HCT116 (cell line): ENCODE results near the gene SCO1. TPM values are rescaled to one million over a fixed set of nuclear protein-coding genes. Genes with fewer than 3 reads are reported as not detected.

Experiments used
- ATAC-seq: fragments of 200-7000 bp; cut with Tn5 transposase; 2 replicates; pipeline ENCODE4 v1.9.1; 2020; ENCODE audit warnings: mild to moderate bottlenecking, moderate library complexity
- BruUV-seq: library from RNA; stranded (reverse); fragments of 400-500 nt; replicated peaks from 2 replicates; lab custom pipeline; 2021; lab: Mats Ljungman, UMichigan
- CTCF ChIA-PET: fragments of 300-600 bp; sonication (Branson Sonifier 250); formaldehyde crosslinking; loops from one replicate; lab custom pipeline; 2021; ENCODE audit warnings: antibody characterized with exemption; lab: Charles Lee
- POLR2A ChIA-PET: fragments of 300-600, 350-600 bp; sonication (Branson Sonifier 250); formaldehyde crosslinking; loops from one replicate; lab custom pipeline; 2021; ENCODE audit warnings: antibody characterized with exemption; lab: Charles Lee
- RAD21 ChIA-PET, 2 experiments: fragments of 300-600 bp; sonication (Branson Sonifier 250); formaldehyde crosslinking; loops; one replicate each; lab custom pipeline; 2023; ENCODE audit warnings: low total read pairs in 2 of 2; ENCODE audit not compliant: uncharacterized antibody in 2 of 2, unreplicated experiment in 2 of 2, low non-redundant PET in 1 of 2; lab: Charles Lee
- DNase-seq: peaks from one replicate; pipeline ENCODE4 v3.0.0-alpha.2; 2010; ENCODE audit warnings: low read depth, low spot score
- H2AFZ ChIP-seq: fragments of 200-600 bp; shearing (Covaris generic), sonication (generic); 2 replicates; pipeline ENCODE4 v1.6.1; 2017; ENCODE audit warnings: low read depth, mixed run types, mixed read lengths, antibody characterized with exemption, low read length; ENCODE audit not compliant: poor library complexity, severe bottlenecking
- H3K27ac ChIP-seq: 2 replicates; pipeline ENCODE4 v1.5.1; 2012; ENCODE audit warnings: low read depth, low read length
- H3K27me3 ChIP-seq: fragments of 200-600 bp; sonication (generic); 2 replicates; pipeline ENCODE4 v1.6.1; 2016; ENCODE audit warnings: mixed run types, low read length, mixed read lengths; ENCODE audit not compliant: insufficient read depth
- H3K36me3 ChIP-seq, 2 experiments: fragments of 200-500 bp in 1 of 2; fragments of 200-600 bp in 1 of 2; sonication (Bioruptor generic) in 1 of 2; sonication (generic) in 1 of 2; 2 replicates each; pipeline versions ENCODE4 v1.5.1 to v1.6.1; 2014 to 2016; ENCODE audit warnings: low read length in 2 of 2, inconsistent platforms in 1 of 2, mixed read lengths in 1 of 2, mixed run types in 1 of 2; ENCODE audit not compliant: insufficient read depth in 2 of 2, control insufficient read depth in 1 of 2
- H3K4me1 ChIP-seq, 2 experiments: fragments of 200-600 bp in 1 of 2; sonication (generic) in 1 of 2; 2 replicates each; pipeline versions ENCODE4 v1.5.1 to v1.6.1; 2012 to 2017; ENCODE audit warnings: low read length in 2 of 2, inconsistent platforms in 1 of 2, mild to moderate bottlenecking in 1 of 2, mixed read lengths in 1 of 2, mixed run types in 1 of 2, moderate library complexity in 1 of 2; ENCODE audit not compliant: insufficient read depth in 2 of 2, control insufficient read depth in 1 of 2
- H3K4me2 ChIP-seq: fragments of 200-600 bp; sonication (generic); 2 replicates; pipeline ENCODE4 v1.6.1; 2017; ENCODE audit warnings: mixed run types, low read length, mixed read lengths
- H3K4me3 ChIP-seq, 2 experiments: fragments of 200-600 bp in 1 of 2; sonication (generic) in 1 of 2; replicated peaks in 1 of 2; 2 replicates each; pipeline ENCODE4 v1.5.1; 2011 to 2016; ENCODE audit warnings: low read length in 2 of 2, control low read depth in 1 of 2, low read depth in 1 of 2, mild to moderate bottlenecking in 1 of 2, mixed read lengths in 1 of 2, mixed run types in 1 of 2
- H3K79me2 ChIP-seq: fragments of 200-600 bp; sonication (generic); 2 replicates; pipeline ENCODE4 v1.6.1; 2017; ENCODE audit warnings: mild to moderate bottlenecking, mixed run types, low read length, moderate library complexity, mixed read lengths; ENCODE audit not compliant: insufficient read depth
- H3K9ac ChIP-seq: fragments of 200-600 bp; sonication (generic); 2 replicates; pipeline ENCODE4 v1.6.1; 2016; ENCODE audit warnings: low read length, mixed read lengths
- H3K9me2 ChIP-seq: fragments of 200-600 bp; sonication (generic), shearing (Covaris generic); 2 replicates; pipeline ENCODE4 v1.6.1; 2017; ENCODE audit warnings: mixed run types, mild to moderate bottlenecking, moderate library complexity; ENCODE audit not compliant: insufficient read depth
- H3K9me3 ChIP-seq, 2 experiments: fragments of 200-500 bp in 1 of 2; fragments of 200-600 bp in 1 of 2; sonication (Bioruptor generic) in 1 of 2; sonication (generic) in 1 of 2; 2 replicates each; pipeline ENCODE4 v1.6.1; 2014 to 2017; ENCODE audit warnings: low read length in 2 of 2, mixed read lengths in 2 of 2, inconsistent platforms in 1 of 2, low read depth in 1 of 2, mild to moderate bottlenecking in 1 of 2, mixed run types in 1 of 2, moderate library complexity in 1 of 2; ENCODE audit not compliant: control insufficient read depth in 1 of 2, insufficient read depth in 1 of 2
- H4K20me1 ChIP-seq: fragments of 200-600 bp; sonication (generic), shearing (Covaris generic); 2 replicates; pipeline ENCODE4 v1.6.1; 2017; ENCODE audit warnings: mixed run types, mild to moderate bottlenecking, moderate library complexity; ENCODE audit not compliant: insufficient read depth
- CBX3 ChIP-seq: IDR thresholded peaks from 2 replicates; pipeline ENCODE4 v1.6.1; 2012; ENCODE audit warnings: low read depth
- CEBPB ChIP-seq: IDR thresholded peaks from 2 replicates; pipeline ENCODE4 v1.6.1; 2012; ENCODE audit warnings: low read depth
- EGR1 ChIP-seq: IDR thresholded peaks from 2 replicates; pipeline ENCODE4 v1.6.1; 2012; ENCODE audit warnings: low read depth
- EZH2 ChIP-seq: fragments of 200-600 bp; sonication (generic); IDR thresholded peaks from 2 replicates; pipeline ENCODE4 v1.6.1; 2017; ENCODE audit warnings: antibody characterized with exemption, mixed run types
- EZH2phosphoT487 ChIP-seq: fragments of 200-600 bp; IDR thresholded peaks from 2 replicates; pipeline ENCODE4 v1.6.1; 2018; ENCODE audit warnings: antibody characterized with exemption, borderline replicate concordance
- FOSL1 ChIP-seq: IDR thresholded peaks from 2 replicates; pipeline ENCODE4 v1.6.1; 2012; ENCODE audit warnings: low read depth
- JUND ChIP-seq: IDR thresholded peaks from 2 replicates; pipeline ENCODE4 v1.6.1; 2012
- RAD21 ChIP-seq: IDR thresholded peaks from 2 replicates; pipeline ENCODE4 v1.6.1; 2012; ENCODE audit warnings: low read depth, mild to moderate bottlenecking
- SIN3A ChIP-seq: IDR thresholded peaks from 2 replicates; pipeline ENCODE4 v1.6.1; 2012; ENCODE audit warnings: low read depth
- SP1 ChIP-seq: IDR thresholded peaks from 2 replicates; pipeline ENCODE4 v1.6.1; 2012; ENCODE audit warnings: low read depth
- SRF ChIP-seq: IDR thresholded peaks from 2 replicates; pipeline ENCODE4 v1.6.1; 2012; ENCODE audit warnings: low read depth
- TCF7L2 ChIP-seq: IDR thresholded peaks from 2 replicates; pipeline ENCODE4 v1.7.0; 2011; ENCODE audit warnings: borderline replicate concordance, inconsistent platforms; ENCODE audit not compliant: insufficient read depth, insufficient read length; ENCODE audit errors: extremely low read depth
- ZFX ChIP-seq: fragments of 450-650 bp; IDR thresholded peaks from 2 replicates; pipeline ENCODE4 v1.6.1; 2017
- ZNF274 ChIP-seq: fragments of 200-500 bp; sonication (Bioruptor generic); IDR thresholded peaks from 2 replicates; pipeline ENCODE4 v1.6.1; 2014; ENCODE audit warnings: mild to moderate bottlenecking, low read depth, low read length, inconsistent platforms
- intact Hi-C: fragments of 100-400 bp; cut with micrococcal nuclease; formaldehyde crosslinking; loops from 2 replicates; pipeline ENCODE4 v1.10.0; 2022
- total RNA-seq: library from RNA; stranded (reverse); gene quantifications from one replicate; pipeline ENCODE4 v1.2.1, GENCODE V29; 2021; ENCODE audit not compliant: unreplicated experiment
- TF ChIP-seq, protein P1 (sequence below): IDR thresholded peaks from 2 replicates; pipeline ENCODE4 v1.6.1; 2012
- TF ChIP-seq, protein P2 (sequence below): IDR thresholded peaks from 2 replicates; pipeline ENCODE4 v1.6.1; 2011; ENCODE audit warnings: mild to moderate bottlenecking, low read length, moderate library complexity; ENCODE audit not compliant: insufficient replicate concordance; ENCODE audit errors: extremely low read depth
- TF ChIP-seq, protein P3 (sequence below), 3 experiments: fragments of 200-600 bp in 1 of 3; sonication (generic) in 1 of 3; IDR thresholded peaks in 2 of 3; conservative IDR thresholded peaks in 1 of 3; 2 replicates each; pipeline ENCODE4 v1.5.1; 2012 to 2017; ENCODE audit warnings: low read depth in 2 of 3, low read length in 2 of 3, antibody characterized with exemption in 1 of 3, borderline replicate concordance in 1 of 3, control low read depth in 1 of 3, mild to moderate bottlenecking in 1 of 3, mixed read lengths in 1 of 3, mixed run types in 1 of 3, moderate library complexity in 1 of 3; ENCODE audit not compliant: insufficient read depth in 1 of 3
- TF ChIP-seq, protein P4 (sequence below): IDR thresholded peaks from 2 replicates; pipeline ENCODE4 v1.6.1; 2012; ENCODE audit warnings: low read depth

SCO1 gene
- total RNA-seq, 1 experiment from 2014 or later: 35.8 TPM

DNA sequence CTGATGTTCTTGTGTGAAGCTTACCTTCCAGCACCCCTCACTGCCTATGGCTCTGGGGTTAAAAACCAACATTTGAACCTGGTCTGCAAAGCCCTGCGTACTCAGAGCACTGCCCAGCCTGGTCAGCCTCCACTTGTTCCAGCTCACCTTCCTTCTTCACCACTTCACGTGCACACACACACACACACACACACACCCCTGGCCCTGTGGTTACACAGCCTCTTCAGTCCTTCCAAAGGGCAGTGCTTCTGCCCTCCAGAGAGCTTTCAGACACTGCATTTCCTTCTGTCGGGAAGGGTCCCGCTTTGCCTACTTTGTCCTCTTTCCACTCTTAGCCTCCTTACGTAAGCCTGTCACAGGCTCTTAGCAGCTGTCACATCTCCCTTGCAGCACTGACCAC is 42.1 kb upstream of the SCO1 start (continued):
- TF ChIP-seq, protein P1, sequence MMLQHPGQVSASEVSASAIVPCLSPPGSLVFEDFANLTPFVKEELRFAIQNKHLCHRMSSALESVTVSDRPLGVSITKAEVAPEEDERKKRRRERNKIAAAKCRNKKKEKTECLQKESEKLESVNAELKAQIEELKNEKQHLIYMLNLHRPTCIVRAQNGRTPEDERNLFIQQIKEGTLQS: no peak
- TF ChIP-seq FOSL1: no peak
- TF ChIP-seq SP1: no peak
- TF ChIP-seq ZNF274: no peak

DNA sequence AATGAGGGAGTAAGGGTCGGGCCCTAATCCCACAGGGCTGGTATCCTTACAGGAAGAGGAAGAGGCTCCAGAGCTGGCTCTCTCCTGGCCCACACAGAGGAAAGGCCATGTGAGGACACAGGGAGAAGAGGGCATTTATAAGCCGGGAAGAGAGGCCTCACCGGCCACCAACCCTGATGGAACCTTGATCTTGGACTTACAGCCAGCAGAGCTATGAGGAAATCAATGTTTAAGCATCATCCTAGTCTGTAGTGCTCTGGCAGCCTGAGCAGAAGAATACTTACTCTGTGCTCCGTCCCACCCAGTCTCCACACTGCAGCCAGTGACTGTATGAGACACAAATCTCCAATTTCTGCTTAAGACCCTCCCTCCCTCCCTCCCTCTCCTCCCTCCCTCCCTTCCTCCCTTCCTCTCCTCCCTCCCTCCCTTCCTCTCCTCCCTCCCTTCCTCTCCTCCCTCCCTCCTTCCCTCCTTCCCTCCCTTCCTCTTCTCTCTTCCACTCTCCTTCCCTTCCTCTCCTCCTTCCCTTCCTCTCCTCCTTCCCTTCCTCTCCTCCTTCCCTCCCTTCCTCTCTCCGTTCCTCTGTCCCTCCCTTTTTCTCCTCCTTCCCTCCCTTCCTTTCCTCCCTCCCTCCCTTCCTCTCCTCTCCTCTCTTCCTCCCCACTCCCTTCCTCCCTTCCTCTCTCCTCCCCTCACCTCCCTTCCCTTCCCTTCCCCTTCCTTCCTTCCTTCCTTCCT is 41.4 kb upstream of the SCO1 start:
- no peak overlapping the region for H3K4me2 ChIP-seq
- H3K9me2 ChIP-seq: no peaks in the 10 kb centered on the region
- H4K20me1 ChIP-seq: no peaks in the 10 kb centered on the region
- BruUV-seq: no TSS peak
- DNase-seq (no peak), ATAC-seq (no peak)
- intact Hi-C loops: loop anchor here (5.0 kb wide), 2 partner anchors 904 to 1249 kb away; no protein-coding TSS in a partner anchor
- peaks cover 11% of the 10 kb centered on the region; the same call in 1 of the 2 replicates for H3K27me3 ChIP-seq
- no peak overlapping the region for H3K4me3 ChIP-seq
- H3K27ac ChIP-seq: no peak overlapping the region
- H3K9me3 ChIP-seq: no peaks in the 10 kb centered on the region
- no peaks in the 10 kb centered on the region for H3K36me3 ChIP-seq
- H2AFZ ChIP-seq: no peak overlapping the region
- H3K4me1 ChIP-seq: no peaks in the 10 kb centered on the region
- no peaks in the 10 kb centered on the region for H3K79me2 ChIP-seq
- CTCF ChIA-PET: no interaction called here
- POLR2A ChIA-PET: no interaction called here
- no peak overlapping the region for H3K9ac ChIP-seq
- RAD21 ChIA-PET: no interaction called here
- TF ChIP-seq, protein P2, sequence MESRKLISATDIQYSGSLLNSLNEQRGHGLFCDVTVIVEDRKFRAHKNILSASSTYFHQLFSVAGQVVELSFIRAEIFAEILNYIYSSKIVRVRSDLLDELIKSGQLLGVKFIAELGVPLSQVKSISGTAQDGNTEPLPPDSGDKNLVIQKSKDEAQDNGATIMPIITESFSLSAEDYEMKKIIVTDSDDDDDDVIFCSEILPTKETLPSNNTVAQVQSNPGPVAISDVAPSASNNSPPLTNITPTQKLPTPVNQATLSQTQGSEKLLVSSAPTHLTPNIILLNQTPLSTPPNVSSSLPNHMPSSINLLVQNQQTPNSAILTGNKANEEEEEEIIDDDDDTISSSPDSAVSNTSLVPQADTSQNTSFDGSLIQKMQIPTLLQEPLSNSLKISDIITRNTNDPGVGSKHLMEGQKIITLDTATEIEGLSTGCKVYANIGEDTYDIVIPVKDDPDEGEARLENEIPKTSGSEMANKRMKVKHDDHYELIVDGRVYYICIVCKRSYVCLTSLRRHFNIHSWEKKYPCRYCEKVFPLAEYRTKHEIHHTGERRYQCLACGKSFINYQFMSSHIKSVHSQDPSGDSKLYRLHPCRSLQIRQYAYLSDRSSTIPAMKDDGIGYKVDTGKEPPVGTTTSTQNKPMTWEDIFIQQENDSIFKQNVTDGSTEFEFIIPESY: no peak
- TF ChIP-seq SIN3A (no peak), TCF7L2 (no peak), EZH2phosphoT487 (no peak), FOSL1 (no peak), ZFX (no peak), CEBPB (no peak), JUND (no peak), RAD21 (no peak), CBX3 (no peak), SP1 (no peak), ZNF274 (no peak), EZH2 (no peak), SRF (no peak), EGR1 (no peak)
- TF ChIP-seq, protein P3, sequence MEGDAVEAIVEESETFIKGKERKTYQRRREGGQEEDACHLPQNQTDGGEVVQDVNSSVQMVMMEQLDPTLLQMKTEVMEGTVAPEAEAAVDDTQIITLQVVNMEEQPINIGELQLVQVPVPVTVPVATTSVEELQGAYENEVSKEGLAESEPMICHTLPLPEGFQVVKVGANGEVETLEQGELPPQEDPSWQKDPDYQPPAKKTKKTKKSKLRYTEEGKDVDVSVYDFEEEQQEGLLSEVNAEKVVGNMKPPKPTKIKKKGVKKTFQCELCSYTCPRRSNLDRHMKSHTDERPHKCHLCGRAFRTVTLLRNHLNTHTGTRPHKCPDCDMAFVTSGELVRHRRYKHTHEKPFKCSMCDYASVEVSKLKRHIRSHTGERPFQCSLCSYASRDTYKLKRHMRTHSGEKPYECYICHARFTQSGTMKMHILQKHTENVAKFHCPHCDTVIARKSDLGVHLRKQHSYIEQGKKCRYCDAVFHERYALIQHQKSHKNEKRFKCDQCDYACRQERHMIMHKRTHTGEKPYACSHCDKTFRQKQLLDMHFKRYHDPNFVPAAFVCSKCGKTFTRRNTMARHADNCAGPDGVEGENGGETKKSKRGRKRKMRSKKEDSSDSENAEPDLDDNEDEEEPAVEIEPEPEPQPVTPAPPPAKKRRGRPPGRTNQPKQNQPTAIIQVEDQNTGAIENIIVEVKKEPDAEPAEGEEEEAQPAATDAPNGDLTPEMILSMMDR (IDR thresholded peaks at IDR 0.05 in 2 of 3, conservative IDR thresholded peaks at IDR 0.05 in 1 of 3; ENCODE audit: borderline replicate concordance in 1 of 3, insufficient read depth in 1 of 3, low read depth in 2 of 3, low read length in 2 of 3): no peak
- TF ChIP-seq, protein P4, sequence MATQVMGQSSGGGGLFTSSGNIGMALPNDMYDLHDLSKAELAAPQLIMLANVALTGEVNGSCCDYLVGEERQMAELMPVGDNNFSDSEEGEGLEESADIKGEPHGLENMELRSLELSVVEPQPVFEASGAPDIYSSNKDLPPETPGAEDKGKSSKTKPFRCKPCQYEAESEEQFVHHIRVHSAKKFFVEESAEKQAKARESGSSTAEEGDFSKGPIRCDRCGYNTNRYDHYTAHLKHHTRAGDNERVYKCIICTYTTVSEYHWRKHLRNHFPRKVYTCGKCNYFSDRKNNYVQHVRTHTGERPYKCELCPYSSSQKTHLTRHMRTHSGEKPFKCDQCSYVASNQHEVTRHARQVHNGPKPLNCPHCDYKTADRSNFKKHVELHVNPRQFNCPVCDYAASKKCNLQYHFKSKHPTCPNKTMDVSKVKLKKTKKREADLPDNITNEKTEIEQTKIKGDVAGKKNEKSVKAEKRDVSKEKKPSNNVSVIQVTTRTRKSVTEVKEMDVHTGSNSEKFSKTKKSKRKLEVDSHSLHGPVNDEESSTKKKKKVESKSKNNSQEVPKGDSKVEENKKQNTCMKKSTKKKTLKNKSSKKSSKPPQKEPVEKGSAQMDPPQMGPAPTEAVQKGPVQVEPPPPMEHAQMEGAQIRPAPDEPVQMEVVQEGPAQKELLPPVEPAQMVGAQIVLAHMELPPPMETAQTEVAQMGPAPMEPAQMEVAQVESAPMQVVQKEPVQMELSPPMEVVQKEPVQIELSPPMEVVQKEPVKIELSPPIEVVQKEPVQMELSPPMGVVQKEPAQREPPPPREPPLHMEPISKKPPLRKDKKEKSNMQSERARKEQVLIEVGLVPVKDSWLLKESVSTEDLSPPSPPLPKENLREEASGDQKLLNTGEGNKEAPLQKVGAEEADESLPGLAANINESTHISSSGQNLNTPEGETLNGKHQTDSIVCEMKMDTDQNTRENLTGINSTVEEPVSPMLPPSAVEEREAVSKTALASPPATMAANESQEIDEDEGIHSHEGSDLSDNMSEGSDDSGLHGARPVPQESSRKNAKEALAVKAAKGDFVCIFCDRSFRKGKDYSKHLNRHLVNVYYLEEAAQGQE: no peak
